Right lobe of liver (tissue), 4 donors: ENCODE measurements around the gene NKG7.

ENCODE experiments used
- CTCF ChIP-seq, 4 donors: fragments of 200-600 bp in 3 of 4; fragments of 450-650 bp in 1 of 4; IDR thresholded peaks; one replicate each; pipeline versions ENCODE4 v1.5.1 to v1.8.0; 2016 to 2022; ENCODE audit warnings: antibody characterized with exemption in 4 of 4, mild to moderate bottlenecking in 2 of 4
- POLR2A ChIP-seq: fragments of 450-650 bp; IDR thresholded peaks from one replicate; pipeline ENCODE4 v1.6.1; 2017; ENCODE audit warnings: antibody characterized with exemption, mild to moderate bottlenecking
- donor health status: DM: no; HTN: no; CAD: no.
- donor health status: DM: no; HTN: no; CAD: no.
- donor health status: DM: no; HTN: yes; CAD: no.

- no peak for TF ChIP-seq POLR2A
- no peak for TF ChIP-seq CTCF (IDR thresholded peaks at IDR 0.05)
Observed at GRCh38 chr19:51371186-51371690, 1.2 kb downstream of the NKG7 start.
